AG09319 (cell line): ENCODE data around the gene TPRG1.

Source experiments
- DNase-seq: peaks from one replicate; pipeline ENCODE4 v3.0.0-alpha.2; 2010; ENCODE audit warnings: low read depth; ENCODE audit errors: extremely low read depth
- CTCF ChIP-seq: IDR thresholded peaks from 2 replicates; pipeline ENCODE4 v1.5.1; 2011; ENCODE audit warnings: low read depth, mild to moderate bottlenecking, inconsistent platforms, low read length, moderate library complexity

TPRG1 gene

DNA sequence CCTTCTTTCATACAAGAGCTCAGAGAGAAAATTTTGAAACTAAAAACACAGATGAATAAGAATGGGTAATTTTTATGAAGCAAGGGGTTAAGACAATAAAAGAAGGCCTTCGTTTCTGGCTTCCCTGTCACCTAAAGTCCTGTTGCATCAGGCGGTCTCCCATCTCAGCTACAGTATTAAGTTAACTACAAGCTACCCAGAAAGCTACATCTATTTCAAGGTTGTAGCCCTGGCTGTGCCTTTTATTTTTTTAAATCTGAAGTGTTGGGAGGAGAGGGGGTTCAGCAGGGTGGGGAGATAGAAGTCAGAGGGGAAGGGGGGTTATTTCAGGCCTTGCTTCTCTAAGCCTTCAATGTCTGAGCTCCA is 183.3 kb downstream of the TPRG1 start:
- no peak for DNase-seq
- TF ChIP-seq CTCF = no peak

DNA sequence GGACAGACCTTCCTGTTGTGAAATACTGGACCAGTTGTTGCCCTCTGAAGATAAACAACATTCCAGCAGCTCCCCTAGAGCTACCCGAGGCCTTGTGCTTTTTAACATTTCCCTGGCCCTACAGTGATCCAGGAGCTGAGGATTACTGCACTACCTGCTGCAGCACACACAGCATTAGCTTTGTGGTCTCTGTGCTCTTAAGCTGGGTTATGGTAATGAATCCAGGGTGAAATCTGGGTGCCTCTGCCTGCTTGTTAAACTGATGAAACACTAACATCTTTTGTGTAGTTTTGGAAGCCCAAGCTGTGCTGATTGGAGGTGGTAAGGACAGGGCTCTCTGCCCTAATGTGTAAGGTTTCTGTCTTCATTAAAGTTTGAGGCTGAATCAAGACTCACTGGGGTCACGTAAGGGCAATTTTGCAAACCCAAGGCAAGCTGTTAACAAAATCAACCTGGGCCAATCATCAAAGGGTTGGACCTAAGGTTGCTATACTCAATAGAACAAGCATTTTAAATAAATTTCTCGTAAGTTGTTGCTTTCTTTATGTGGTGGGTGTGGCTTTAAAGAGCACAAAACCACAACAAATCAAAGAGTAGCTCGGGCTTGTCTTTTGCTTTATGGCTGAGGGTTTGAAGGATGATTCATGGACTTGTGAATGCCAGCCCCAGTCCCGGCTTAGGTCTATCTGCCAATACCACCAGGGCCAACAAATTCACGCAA is 183.9 kb downstream of the TPRG1 start:
- TF ChIP-seq CTCF = no peak
- peak; percentile 15 for DNase-seq

DNA sequence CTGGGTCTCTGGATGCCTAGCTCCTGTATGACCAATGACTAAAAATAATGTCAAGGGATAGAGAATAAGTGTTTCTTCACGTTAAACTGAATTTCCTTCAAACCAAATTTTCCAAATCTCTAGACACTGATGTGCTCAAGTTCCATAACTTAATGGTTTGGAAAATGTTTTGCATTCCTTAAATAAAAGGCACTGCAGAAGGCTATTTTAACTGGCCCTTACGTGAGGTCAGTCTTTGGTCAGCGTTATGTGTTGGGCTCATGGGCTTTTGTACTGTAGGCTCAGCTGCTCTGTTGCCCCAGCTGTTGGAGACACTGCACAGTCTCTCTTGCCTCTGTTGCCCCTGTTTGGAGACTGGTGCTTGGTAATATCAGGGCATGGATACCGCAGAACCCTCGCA is 188.5 kb downstream of the TPRG1 start:
- no peak for TF ChIP-seq CTCF
- DNase-seq = no peak

GRCh38 chr3:189361103-189361835 is 189.5 kb downstream of the TPRG1 start:
- DNase-seq = no peak
- no peak for TF ChIP-seq CTCF

GRCh38 chr3:189363590-189364255 is 192.0 kb downstream of the TPRG1 start:
- no peak for DNase-seq
- no peak for TF ChIP-seq CTCF

- peak; percentile 12 for TF ChIP-seq CTCF
- no peak for DNase-seq
Observed at GRCh38 chr3:189365609-189366564, 194.1 kb downstream of the TPRG1 start.
